Ascending aorta (tissue), 2 donors: Measurements from ENCODE around the gene LPCAT2. TPM values are rescaled to one million over a fixed set of nuclear protein-coding genes. Genes with fewer than 3 reads are reported as not detected.

ENCODE experiments used
- DNase-seq, 2 donors: peaks; one replicate each; pipeline ENCODE4 v3.0.0-alpha.2; 2019; ENCODE audit warnings: low spot score in 2 of 2
- H3K27ac ChIP-seq, 2 donors: fragments of 200-600 bp; sonication (generic); one replicate each; pipeline ENCODE4 v1.5.1; 2016 to 2017; ENCODE audit warnings: mild to moderate bottlenecking in 1 of 2
- H3K27me3 ChIP-seq: fragments of 200-600 bp; sonication (generic); one replicate; pipeline ENCODE4 v1.5.1; 2017
- H3K36me3 ChIP-seq, 2 donors: fragments of 200-600 bp; sonication (generic); one replicate each; pipeline ENCODE4 v1.5.1; 2016
- H3K4me1 ChIP-seq, 2 donors: fragments of 200-600 bp; sonication (generic); one replicate each; pipeline ENCODE4 v1.5.1; 2016 to 2017; ENCODE audit warnings: mild to moderate bottlenecking in 1 of 2
- H3K4me3 ChIP-seq, 2 donors: fragments of 200-600 bp; sonication (generic); one replicate each; pipeline ENCODE4 v1.5.1; 2016 to 2017; ENCODE audit warnings: mild to moderate bottlenecking in 1 of 2
- H3K9me3 ChIP-seq, 2 donors: fragments of 200-600 bp; sonication (generic); one replicate each; pipeline ENCODE4 v1.5.1; 2016
- intact Hi-C: fragments of 100-400 bp; cut with DNase I; formaldehyde crosslinking; loops from one replicate; pipeline ENCODE4 v1.15.1; 2023
- total RNA-seq: library from RNA; depleted of rRNA; stranded (reverse); fragments of >200 nt; gene quantifications from one replicate; pipeline ENCODE4 v1.1.0, GENCODE V29; 2016
- TF ChIP-seq, protein P1 (sequence below), 3 experiments: fragments of 200-600 bp in 2 of 3; fragments of 450-650 bp in 1 of 3; sonication (generic) in 2 of 3; IDR thresholded peaks; one replicate each; pipeline ENCODE4 v1.5.1; 2016 to 2019; ENCODE audit warnings: antibody characterized with exemption in 3 of 3, mild to moderate bottlenecking in 1 of 3, moderate library complexity in 1 of 3

LPCAT2 gene
- total RNA-seq, 1 donor from 2014 or later, result 44.2 TPM

GRCh38 chr16:55565086-55565485 lies 56.2 kb downstream of the LPCAT2 start:
- no peaks in the 10 kb centered on the region for H3K9me3 ChIP-seq
- no peak for DNase-seq
- H3K36me3 ChIP-seq, result no peaks in the 10 kb centered on the region
- intact Hi-C loops, result no loop called here
- H3K27me3 ChIP-seq, result no peaks in the 10 kb centered on the region
- TF ChIP-seq, protein P1, sequence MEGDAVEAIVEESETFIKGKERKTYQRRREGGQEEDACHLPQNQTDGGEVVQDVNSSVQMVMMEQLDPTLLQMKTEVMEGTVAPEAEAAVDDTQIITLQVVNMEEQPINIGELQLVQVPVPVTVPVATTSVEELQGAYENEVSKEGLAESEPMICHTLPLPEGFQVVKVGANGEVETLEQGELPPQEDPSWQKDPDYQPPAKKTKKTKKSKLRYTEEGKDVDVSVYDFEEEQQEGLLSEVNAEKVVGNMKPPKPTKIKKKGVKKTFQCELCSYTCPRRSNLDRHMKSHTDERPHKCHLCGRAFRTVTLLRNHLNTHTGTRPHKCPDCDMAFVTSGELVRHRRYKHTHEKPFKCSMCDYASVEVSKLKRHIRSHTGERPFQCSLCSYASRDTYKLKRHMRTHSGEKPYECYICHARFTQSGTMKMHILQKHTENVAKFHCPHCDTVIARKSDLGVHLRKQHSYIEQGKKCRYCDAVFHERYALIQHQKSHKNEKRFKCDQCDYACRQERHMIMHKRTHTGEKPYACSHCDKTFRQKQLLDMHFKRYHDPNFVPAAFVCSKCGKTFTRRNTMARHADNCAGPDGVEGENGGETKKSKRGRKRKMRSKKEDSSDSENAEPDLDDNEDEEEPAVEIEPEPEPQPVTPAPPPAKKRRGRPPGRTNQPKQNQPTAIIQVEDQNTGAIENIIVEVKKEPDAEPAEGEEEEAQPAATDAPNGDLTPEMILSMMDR (IDR thresholded peaks at IDR 0.05), result no peak
- no peak overlapping the region for H3K4me3 ChIP-seq
- no peak overlapping the region for H3K27ac ChIP-seq
- peaks cover 0 to 5% of the 10 kb centered on the region in 2 donors for H3K4me1 ChIP-seq

GRCh38 chr16:55566432-55567175 lies 57.7 kb downstream of the LPCAT2 start, which contains the start of gene CAPNS2:
TSS of gene CAPNS2 (plus strand) at chr16:55566684. CDS start at chr16:55566757, 73 bp downstream.
- TF ChIP-seq, protein P1 (IDR thresholded peaks at IDR 0.05), result no peak
- Histone ChIP-seq H3K27me3 (no peaks in the 10 kb centered on the region), H3K27ac (no peak within 1 kb of the TSS), H3K4me3 (no peak within 1 kb of the TSS), H3K36me3 (no peaks in the 10 kb centered on the region), H3K9me3 (no peaks in the 10 kb centered on the region), H3K4me1 (peaks cover 0 to 5% of the 10 kb centered on the region in 2 donors)
- intact Hi-C loops, result no loop called here
- no peak for DNase-seq

GRCh38 chr16:55567382-55567781 lies 58.5 kb downstream of the LPCAT2 start:
- Histone ChIP-seq H3K9me3 (no peaks in the 10 kb centered on the region), H3K4me1 (peaks cover 0 to 5% of the 10 kb centered on the region in 2 donors), H3K27me3 (no peaks in the 10 kb centered on the region), H3K27ac (no peak overlapping the region), H3K36me3 (no peaks in the 10 kb centered on the region), H3K4me3 (no peak overlapping the region)
- intact Hi-C loops, result no loop called here
- TF ChIP-seq, protein P1 (IDR thresholded peaks at IDR 0.05), result no peak
- no peak for DNase-seq

GRCh38 chr16:55568207-55568606 lies 59.3 kb downstream of the LPCAT2 start:
- DNase-seq, result no peak
- Histone ChIP-seq H3K27ac (no peak overlapping the region), H3K9me3 (no peaks in the 10 kb centered on the region), H3K27me3 (no peaks in the 10 kb centered on the region), H3K4me3 (no peak overlapping the region), H3K36me3 (no peaks in the 10 kb centered on the region), H3K4me1 (peaks cover 0 to 5% of the 10 kb centered on the region in 2 donors)
- TF ChIP-seq, protein P1 (IDR thresholded peaks at IDR 0.05), result no peak
- intact Hi-C loops, result no loop called here

DNA sequence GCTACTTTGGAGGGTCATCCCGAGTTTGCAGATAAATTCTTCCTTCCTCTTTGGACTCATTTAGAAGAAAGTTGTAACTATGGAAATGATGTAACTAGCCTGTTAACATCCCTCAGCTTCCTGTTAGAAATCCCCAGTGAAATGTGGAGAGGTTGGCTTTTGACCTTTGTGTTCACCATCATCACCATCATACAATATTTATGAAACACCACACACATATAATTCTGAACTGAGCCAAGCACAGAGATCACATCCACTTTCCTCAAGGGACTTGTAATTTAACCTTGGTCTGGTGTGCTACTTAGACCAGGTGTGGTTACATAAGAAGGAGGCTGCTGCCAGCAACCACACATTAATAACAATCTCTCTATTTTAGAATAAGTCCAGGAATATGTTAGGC lies 60.2 kb downstream of the LPCAT2 start:
- no peaks in the 10 kb centered on the region for H3K9me3 ChIP-seq
- no peaks in the 10 kb centered on the region for H3K27me3 ChIP-seq
- H3K4me1 ChIP-seq, result peaks cover 0 to 5% of the 10 kb centered on the region in 2 donors
- no peak for DNase-seq
- H3K27ac ChIP-seq, result no peak overlapping the region
- H3K36me3 ChIP-seq, result no peaks in the 10 kb centered on the region
- intact Hi-C loops, result no loop called here
- TF ChIP-seq, protein P1 (IDR thresholded peaks at IDR 0.05), result no peak
- no peak overlapping the region for H3K4me3 ChIP-seq
